SK-N-SH (cell line): ENCODE results near the gene OGFR. TPM values are rescaled to one million over a fixed set of nuclear protein-coding genes. Genes with fewer than 3 reads are reported as not detected.

ENCODE experiments used
- CTCF ChIA-PET: fragments of 300-600, 350-600 bp; formaldehyde crosslinking; extraction: SDS; loops from one replicate; lab custom pipeline; 2021; lab: Yijun Ruan, JAX
- POLR2A ChIA-PET: fragments of 350-600 bp; sonication (Branson Sonifier 250); formaldehyde crosslinking; extraction: SDS; loops from one replicate; lab custom pipeline; 2020; ENCODE audit warnings: antibody characterized with exemption, inconsistent platforms; lab: Yijun Ruan, JAX
- DNase-seq: peaks from one replicate; pipeline ENCODE4 v3.0.0; 2012
- H2AFZ ChIP-seq: fragments of 200-600 bp; sonication (generic); 2 replicates; pipeline ENCODE4 v1.8.1; 2016; ENCODE audit warnings: antibody characterized with exemption, mild to moderate bottlenecking, low read depth
- H3F3A ChIP-seq: fragments of 200-600 bp; sonication (generic); replicated peaks from 2 replicates; pipeline ENCODE3; 2016; ENCODE audit warnings: antibody characterized with exemption, mild to moderate bottlenecking; ENCODE audit not compliant: insufficient read depth
- H3K27ac ChIP-seq, 2 experiments: fragments of 200-500 bp in 1 of 2; fragments of 200-600 bp in 1 of 2; sonication (Bioruptor generic) in 1 of 2; sonication (generic), shearing (Covaris generic) in 1 of 2; 2 replicates each; pipeline versions ENCODE4 v1.5.1 to v1.6.1; 2014 to 2016; ENCODE audit warnings: low read depth in 2 of 2, inconsistent platforms in 1 of 2, low read length in 1 of 2, mild to moderate bottlenecking in 1 of 2, mixed read lengths in 1 of 2
- H3K27me3 ChIP-seq: fragments of 200-600 bp; sonication (generic), shearing (Covaris generic); 2 replicates; pipeline ENCODE4 v1.6.1; 2016; ENCODE audit warnings: mixed run types; ENCODE audit not compliant: insufficient read depth
- H3K36me3 ChIP-seq, 2 experiments: fragments of 200-500 bp in 1 of 2; fragments of 200-600 bp in 1 of 2; sonication (Bioruptor generic) in 1 of 2; sonication (generic) in 1 of 2; replicated peaks in 1 of 2; 2 replicates each; pipeline versions ENCODE3 to v1.5.1; 2014 to 2016; ENCODE audit warnings: low read length in 1 of 2, mild to moderate bottlenecking in 1 of 2; ENCODE audit not compliant: insufficient read depth in 2 of 2, control insufficient read depth in 1 of 2
- H3K4me1 ChIP-seq, 2 experiments: fragments of 200-500 bp in 1 of 2; fragments of 200-600 bp in 1 of 2; sonication (Bioruptor generic) in 1 of 2; sonication (generic), shearing (Covaris generic) in 1 of 2; 2 replicates each; pipeline versions ENCODE4 v1.5.1 to v1.6.1; 2014 to 2016; ENCODE audit warnings: low read depth in 1 of 2, low read length in 1 of 2, mixed run types in 1 of 2; ENCODE audit not compliant: insufficient read depth in 2 of 2, control insufficient read depth in 1 of 2
- H3K4me2 ChIP-seq: fragments of 200-600 bp; sonication (generic), shearing (Covaris generic); 2 replicates; pipeline ENCODE4 v1.6.1; 2017; ENCODE audit warnings: mixed run types
- H3K4me3 ChIP-seq, 2 experiments: fragments of 200-500 bp in 1 of 2; fragments of 200-600 bp in 1 of 2; sonication (Bioruptor generic) in 1 of 2; sonication (generic), shearing (Covaris generic) in 1 of 2; 2 replicates each; pipeline versions ENCODE4 v1.5.1 to v1.8.1; 2014 to 2016; ENCODE audit warnings: low read depth in 2 of 2, inconsistent platforms in 1 of 2, low read length in 1 of 2, mild to moderate bottlenecking in 1 of 2, mixed read lengths in 1 of 2, moderate library complexity in 1 of 2
- H3K79me2 ChIP-seq: fragments of 200-600 bp; sonication (generic); 2 replicates; pipeline ENCODE4 v1.8.1; 2017; ENCODE audit warnings: mild to moderate bottlenecking; ENCODE audit not compliant: insufficient read depth
- H3K9ac ChIP-seq: fragments of 200-600 bp; sonication (generic); 2 replicates; pipeline ENCODE4 v1.6.1; 2017; ENCODE audit warnings: mixed run types
- H3K9me2 ChIP-seq: fragments of 200-600 bp; sonication (generic); 2 replicates; pipeline ENCODE4 v1.6.1; 2017; ENCODE audit warnings: mixed run types
- H3K9me3 ChIP-seq: fragments of 200-600 bp; sonication (generic); 2 replicates; pipeline ENCODE4 v1.6.1; 2017; ENCODE audit warnings: mixed run types, mild to moderate bottlenecking, moderate library complexity
- H4K20me1 ChIP-seq: fragments of 200-600 bp; sonication (generic); 2 replicates; pipeline ENCODE4 v1.6.1; 2017; ENCODE audit warnings: mild to moderate bottlenecking, mixed run types; ENCODE audit not compliant: insufficient read depth
- FOXM1 ChIP-seq: IDR thresholded peaks from 2 replicates; pipeline ENCODE4 v1.4.0; 2012; ENCODE audit warnings: low read depth, mild to moderate bottlenecking
- GABPA ChIP-seq: IDR thresholded peaks from 2 replicates; pipeline ENCODE4 v1.4.0; 2012; ENCODE audit warnings: low read depth, mild to moderate bottlenecking
- IRF3 ChIP-seq: fragments of 150-350 bp; IDR thresholded peaks from 2 replicates; pipeline ENCODE4 v1.6.1; 2016; ENCODE audit warnings: mild to moderate bottlenecking, low read depth, low read length
- MXI1 ChIP-seq: IDR thresholded peaks from 2 replicates; pipeline ENCODE4 v1.6.1; 2012; ENCODE audit warnings: mild to moderate bottlenecking, low read depth, low read length, improper control_type of control experiment
- POLR2AphosphoS5 ChIP-seq: IDR thresholded peaks from 2 replicates; pipeline ENCODE4 v1.6.1; 2012; ENCODE audit warnings: low read depth, low read length
- RXRA ChIP-seq: IDR thresholded peaks from 2 replicates; pipeline ENCODE4 v1.4.0; 2012; ENCODE audit warnings: low read depth, mild to moderate bottlenecking, borderline replicate concordance
- SMC3 ChIP-seq: IDR thresholded peaks from 2 replicates; pipeline ENCODE4 v1.6.1; 2012; ENCODE audit warnings: low read depth, low read length, improper control_type of control experiment
- TEAD4 ChIP-seq: IDR thresholded peaks from 2 replicates; pipeline ENCODE4 v1.4.0; 2012; ENCODE audit warnings: mild to moderate bottlenecking, borderline replicate concordance; ENCODE audit not compliant: insufficient read depth
- USF2 ChIP-seq: fragments of 150-350 bp; IDR thresholded peaks from 2 replicates; pipeline ENCODE4 v1.6.1; 2017; ENCODE audit warnings: antibody characterized with exemption, low read length, low read depth, borderline replicate concordance
- YY1 ChIP-seq: IDR thresholded peaks from 2 replicates; pipeline ENCODE4 v1.4.0; 2012; ENCODE audit warnings: low read depth, mild to moderate bottlenecking
- WGBS: methylation state at CpG from one replicate; pipeline ENCODE4 v1.1.6; 2017; ENCODE audit warnings: low lambda C conversion rate; 5-methylcytosine and 5-hydroxymethylcytosine counted together
- polyA plus RNA-seq, 3 experiments: library from polyadenylated mRNA; depleted of rRNA; stranded (reverse); fragments of >200 nt; gene quantifications; 2 replicates each; pipeline ENCODE4 v1.2.3, GENCODE V29; 2012

Gene OGFR
- polyA plus RNA-seq, 1 of the 3 experiments (the other 2 are of a cell fraction) = 60.8 TPM

- Histone ChIP-seq H4K20me1 (no peaks in the 10 kb centered on the region), H3K79me2 (no peaks in the 10 kb centered on the region), H3K27me3 (no peaks in the 10 kb centered on the region), H3K4me3 (no peak overlapping the region), H3K36me3 (no peaks in the 10 kb centered on the region), H2AFZ (no peak overlapping the region), H3F3A (no peaks in the 10 kb centered on the region), H3K9me2 (no peaks in the 10 kb centered on the region), H3K4me1 (peaks cover 0 to 24% of the 10 kb centered on the region in 2 experiments; a peak in 1 of 4 replicates), H3K27ac (no peak overlapping the region), H3K9ac (no peak overlapping the region), H3K4me2 (no peak overlapping the region), H3K9me3 (no peaks in the 10 kb centered on the region)
- 62% methylated on average over 7 of the region's 11 CpGs for WGBS
- ChIA-PET POLR2A (no interaction called here), CTCF (interaction anchor here (1.2 to 1.6 kb wide), 2 partner anchors 19 to 36 kb away, joined by 3 to 11 read pairs; no protein-coding TSS in a partner anchor)
- DNase-seq = no peak
- TF ChIP-seq SMC3 (no peak), POLR2AphosphoS5 (no peak)
Measured at GRCh38 chr20:62772619-62772989, 32.0 kb upstream of the OGFR start.

- no peaks in the 10 kb centered on the region for H3K9me3 ChIP-seq
- peaks cover 0 to 20% of the 10 kb centered on the region in 2 experiments; a peak in 1 of 4 replicates for H3K4me1 ChIP-seq
- WGBS = 52% methylated on average over 15 of the region's 19 CpGs
- TF ChIP-seq IRF3 = no peak
- TF ChIP-seq FOXM1 = no peak
- no peak for TF ChIP-seq YY1
- no peak for TF ChIP-seq MXI1
- TF ChIP-seq TEAD4 = no peak
- TF ChIP-seq GABPA = no peak
- no peak for TF ChIP-seq SMC3
- no peak for TF ChIP-seq RXRA
- no peak for TF ChIP-seq USF2
- no peak for TF ChIP-seq POLR2AphosphoS5
- no peak overlapping the region for H3K27ac ChIP-seq
- H3K4me2 ChIP-seq = no peak overlapping the region
- H3K9ac ChIP-seq = no peak overlapping the region
- no peaks in the 10 kb centered on the region for H3K27me3 ChIP-seq
- CTCF ChIA-PET = interaction anchor here (1.2 to 1.6 kb wide), 2 partner anchors 18 to 35 kb away, joined by 3 to 11 read pairs; no protein-coding TSS in a partner anchor
- H3K36me3 ChIP-seq = no peaks in the 10 kb centered on the region
- no peaks in the 10 kb centered on the region for H3K9me2 ChIP-seq
- no peaks in the 10 kb centered on the region for H3K79me2 ChIP-seq
- H4K20me1 ChIP-seq = no peaks in the 10 kb centered on the region
- H3F3A ChIP-seq = no peaks in the 10 kb centered on the region
- no peak for DNase-seq
- POLR2A ChIA-PET = no interaction called here
- H3K4me3 ChIP-seq = no peak overlapping the region
- H2AFZ ChIP-seq = no peak overlapping the region
Measured at GRCh38 chr20:62772990-62773844, 31.4 kb upstream of the OGFR start.
